GF-D8 (cell line): Measurements from ENCODE around the gene MOB4.
"Not testable (repeated sequence)": the region's sequence is repeated elsewhere in the genome, so short reads cannot be mapped to it uniquely, and the experiment has no call there.

Source experiments
- DNase-seq: peaks from one replicate; lab custom pipeline; 2025; lab: John Stamatoyannopoulos, UW

MOB4 gene

GRCh38 chr2:197514754-197515153 is 1.1 kb upstream of the MOB4 start:
- peak; percentile 43 for DNase-seq

- DNase-seq, result no peak
These were observed 539 bp upstream of the MOB4 start for GRCh38 chr2:197515315-197515738.

- no peak for DNase-seq
These were observed 511 bp downstream of the MOB4 start for GRCh38 chr2:197516393-197516761.

GRCh38 chr2:197517150-197517549 is 1.3 kb downstream of the MOB4 start:
- no peak for DNase-seq

GRCh38 chr2:197538412-197538811 is 22.5 kb downstream of the MOB4 start:
- no peak for DNase-seq

GRCh38 chr2:197539734-197540133 is 23.9 kb downstream of the MOB4 start:
- DNase-seq, result no peak

- DNase-seq, result no peak
These were observed 27.3 kb downstream of the MOB4 start for GRCh38 chr2:197543206-197543605.

GRCh38 chr2:197547163-197547900 is 31.5 kb downstream of the MOB4 start:
- no peak for DNase-seq

GRCh38 chr2:197548582-197548981 is 32.7 kb downstream of the MOB4 start:
- DNase-seq, result no peak

GRCh38 chr2:197551260-197551659 is 35.4 kb downstream of the MOB4 start:
- DNase-seq, result not testable (repeated sequence)

- no peak for DNase-seq
These were observed 39.6 kb downstream of the MOB4 start for GRCh38 chr2:197555467-197555866.

- DNase-seq, result peak; percentile 20
These were observed 40.6 kb downstream of the MOB4 start for GRCh38 chr2:197556456-197556855.

- DNase-seq, result no peak
These were observed 42.5 kb downstream of the MOB4 start for GRCh38 chr2:197558393-197558792.

GRCh38 chr2:197559681-197560080 is 43.8 kb downstream of the MOB4 start:
- no peak for DNase-seq

GRCh38 chr2:197560146-197560665 is 44.3 kb downstream of the MOB4 start:
- DNase-seq, result no peak

GRCh38 chr2:197571627-197572271 is 55.9 kb downstream of the MOB4 start:
- DNase-seq, result no peak

- DNase-seq, result no peak
These were observed 57.7 kb downstream of the MOB4 start for GRCh38 chr2:197573608-197574007.

GRCh38 chr2:197575987-197576386 is 60.1 kb downstream of the MOB4 start:
- no peak for DNase-seq

GRCh38 chr2:197576631-197577030 is 60.8 kb downstream of the MOB4 start:
- DNase-seq, result no peak

- no peak for DNase-seq
These were observed 61.6 kb downstream of the MOB4 start for GRCh38 chr2:197577446-197577845.

- not testable (repeated sequence) for DNase-seq
These were observed 62.4 kb downstream of the MOB4 start for GRCh38 chr2:197578294-197578693.

- DNase-seq, result not testable (repeated sequence)
These were observed 64.3 kb downstream of the MOB4 start for GRCh38 chr2:197580166-197580565.

- DNase-seq, result not testable (repeated sequence)
These were observed 71.4 kb downstream of the MOB4 start for GRCh38 chr2:197587255-197587654.
